ENCODE data around the gene ARHGDIG. TPM values are rescaled to one million over a fixed set of nuclear protein-coding genes. Genes with fewer than 3 reads are reported as not detected.
A peak's percentile ranks its signal among the peaks of the same experiment; 100 is the strongest.
"Not testable (repeated sequence)": the region's sequence is repeated elsewhere in the genome, so short reads cannot be mapped to it uniquely, and the experiment has no call there.

Gene ARHGDIG
- total RNA-seq, result 1.7 TPM

- DNase-seq, result peak; percentile 41
These were observed at the start of gene ARHGDIG for GRCh38 chr16:280552-280951. ARHGDIG (plus strand) TSS chr16:280591; CDS start chr16:280681, 90 bp downstream.

- DNase-seq, result no peak
These were observed 49.4 kb upstream of the ARHGDIG start for GRCh38 chr16:230949-231348.

- peak; percentile 97 for DNase-seq
These were observed 45.7 kb upstream of the ARHGDIG start, which contains the start of gene FAM234A for GRCh38 chr16:234468-235305. FAM234A (plus strand) TSS chr16:234821; CDS start chr16:254414, 19,593 bp downstream.

- DNase-seq, result peak; percentile 16
These were observed 40.5 kb upstream of the ARHGDIG start for GRCh38 chr16:239948-240277.

GRCh38 chr16:240559-240958, 39.8 kb upstream of the ARHGDIG start:
- no peak for DNase-seq

- DNase-seq, result no peak
These were observed 38.1 kb upstream of the ARHGDIG start for GRCh38 chr16:242281-242680.

- no peak for DNase-seq
These were observed 37.0 kb upstream of the ARHGDIG start for GRCh38 chr16:243348-243747.

DNA sequence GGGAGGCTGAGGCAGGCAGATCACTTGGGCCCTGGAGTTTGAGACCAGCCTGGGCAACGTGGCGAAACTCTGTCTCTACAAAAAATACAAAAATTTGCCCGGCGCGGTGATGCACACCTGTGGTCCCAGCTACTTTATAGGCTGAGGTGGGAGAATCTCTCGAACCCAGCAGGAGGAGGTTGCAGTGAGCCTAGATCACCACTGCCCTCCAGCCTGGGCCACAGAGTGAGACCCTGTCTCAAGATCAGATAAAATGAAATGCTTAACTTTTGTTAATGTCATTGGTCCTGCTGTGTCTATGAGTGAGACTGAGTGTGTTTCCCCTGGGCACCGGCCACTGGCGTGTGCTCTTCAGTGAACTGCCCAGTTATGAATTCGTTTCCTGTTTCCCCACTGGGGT, 35.3 kb upstream of the ARHGDIG start:
- no peak for DNase-seq

DNA sequence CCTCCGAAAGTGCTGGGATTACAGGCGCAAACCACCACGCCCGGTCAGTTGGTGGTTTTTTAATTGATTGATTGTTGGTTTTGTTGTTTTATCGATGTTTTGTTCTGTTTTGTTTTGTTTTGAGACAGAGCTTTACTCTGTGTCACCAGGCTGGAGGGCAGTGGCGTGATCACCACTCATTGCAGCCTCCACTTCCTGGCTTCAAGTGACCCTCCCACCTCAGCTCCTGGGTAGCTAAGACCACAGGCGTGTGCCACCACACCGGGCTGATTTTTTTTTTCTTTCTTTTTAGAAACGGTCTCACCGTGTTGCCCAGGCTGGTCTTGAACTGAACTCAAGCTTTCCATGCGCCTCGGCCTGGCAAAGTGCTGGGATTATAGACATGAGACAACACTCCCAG, 33.4 kb upstream of the ARHGDIG start:
- no peak for DNase-seq

DNA sequence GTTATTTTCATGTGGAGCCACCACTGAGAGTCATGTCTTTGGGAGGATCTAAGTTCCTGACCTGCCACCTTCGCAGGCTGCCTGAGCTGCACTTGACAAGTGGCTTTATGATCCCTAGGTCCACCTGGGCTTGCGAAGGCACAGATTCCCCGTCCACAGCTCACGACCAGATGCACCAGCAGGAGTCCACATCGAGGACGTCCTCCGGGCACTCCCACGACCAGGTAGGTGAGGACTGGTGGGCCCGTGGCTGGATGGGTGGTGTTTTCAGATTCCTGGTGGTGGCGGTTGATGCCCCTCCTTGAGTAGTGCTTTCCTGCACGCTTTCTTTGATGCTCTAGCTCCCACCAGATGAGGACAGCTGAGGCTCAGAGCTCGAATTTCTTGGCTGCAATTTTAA, 31.0 kb upstream of the ARHGDIG start:
- DNase-seq, result no peak

DNA sequence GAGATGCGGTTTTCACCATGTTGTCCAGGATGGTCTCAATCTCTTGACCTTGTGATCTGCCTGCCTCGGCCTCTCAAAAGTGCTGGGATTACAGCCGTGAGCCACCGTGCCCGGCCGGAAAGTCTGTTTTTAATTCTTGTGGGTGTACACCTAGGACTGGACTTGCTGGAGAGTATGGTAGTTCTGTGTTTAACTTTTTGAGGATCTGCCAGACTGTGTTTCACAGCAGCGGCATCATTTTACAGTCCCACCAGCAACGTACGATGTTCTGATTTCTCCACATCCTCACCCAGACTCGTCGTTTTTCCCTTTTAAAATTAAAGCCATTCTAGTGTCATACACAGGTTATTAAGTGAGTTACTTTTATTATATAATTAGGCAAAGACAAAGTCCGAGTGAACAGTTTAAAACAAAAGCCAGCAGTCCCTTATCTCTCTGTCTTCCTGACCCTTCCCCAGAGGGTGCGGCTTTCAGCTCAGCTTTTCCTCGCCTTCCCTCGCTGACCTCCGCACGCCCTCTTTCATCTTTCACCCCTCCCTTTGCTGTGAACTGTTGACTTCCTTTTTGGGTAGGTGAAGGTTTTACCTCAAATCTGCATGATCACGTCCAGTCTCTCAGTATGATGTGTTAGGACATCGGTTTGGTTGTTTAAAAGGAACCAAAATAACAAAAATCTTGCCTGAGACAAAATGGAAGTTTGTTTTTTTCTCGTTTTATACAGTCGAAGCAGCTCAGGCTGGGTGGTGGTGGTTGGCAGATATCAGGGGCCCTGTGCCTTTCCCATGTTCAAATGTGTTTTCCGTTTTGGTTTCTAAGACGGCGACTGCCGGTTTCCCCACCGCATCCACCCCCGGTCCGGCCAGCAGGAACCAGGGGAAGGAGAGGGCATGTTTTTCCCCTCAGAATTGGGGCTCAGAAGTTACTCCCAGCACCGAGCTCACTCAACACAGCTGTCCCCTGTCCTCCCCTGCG, 27.7 kb upstream of the ARHGDIG start:
- no peak for DNase-seq

- no peak for DNase-seq
These were observed 26.6 kb upstream of the ARHGDIG start for GRCh38 chr16:253833-254232.

- DNase-seq, result no peak
These were observed 25.9 kb upstream of the ARHGDIG start for GRCh38 chr16:254461-254860.

GRCh38 chr16:255183-255582, 25.2 kb upstream of the ARHGDIG start:
- no peak for DNase-seq

DNA sequence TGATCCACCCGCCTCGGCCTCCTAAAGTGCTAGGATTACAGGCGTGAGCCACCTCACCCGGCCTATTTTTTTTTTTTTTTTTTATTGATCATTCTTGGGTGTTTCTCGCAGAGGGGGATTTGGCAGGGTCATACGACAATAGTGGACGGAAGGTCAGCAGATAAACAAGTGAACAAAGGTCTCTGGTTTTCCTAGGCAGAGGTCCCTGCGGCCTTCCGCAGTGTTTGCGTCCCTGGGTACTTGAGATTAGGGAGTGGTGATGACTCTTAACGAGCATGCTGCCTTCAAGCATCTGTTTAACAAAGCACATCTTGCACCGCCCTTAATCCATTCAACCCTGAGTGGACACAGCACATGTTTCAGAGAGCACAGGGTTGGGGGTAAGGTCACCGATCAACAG, 22.3 kb upstream of the ARHGDIG start:
- not testable (repeated sequence) for DNase-seq

DNA sequence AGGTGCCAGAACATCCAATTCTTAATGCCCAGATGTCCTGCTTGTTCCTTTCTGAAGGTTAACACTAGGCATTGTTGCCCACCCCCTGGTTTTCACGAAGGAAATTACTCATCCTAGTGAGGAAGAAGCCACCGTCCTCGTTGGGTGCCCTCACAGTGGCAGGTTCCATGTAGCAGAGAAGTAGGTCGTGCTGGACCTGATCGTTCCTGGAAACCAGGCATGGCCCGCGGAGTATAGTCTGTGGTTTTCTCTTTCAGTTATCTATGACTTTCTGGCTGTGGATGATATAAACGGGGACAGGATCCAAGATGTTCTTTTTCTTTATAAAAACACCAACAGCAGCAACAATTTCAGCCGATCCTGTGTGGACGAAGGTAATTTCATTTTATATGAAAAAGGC, 21.2 kb upstream of the ARHGDIG start:
- DNase-seq, result no peak

GRCh38 chr16:259814-260253, 20.6 kb upstream of the ARHGDIG start:
- DNase-seq, result no peak

DNA sequence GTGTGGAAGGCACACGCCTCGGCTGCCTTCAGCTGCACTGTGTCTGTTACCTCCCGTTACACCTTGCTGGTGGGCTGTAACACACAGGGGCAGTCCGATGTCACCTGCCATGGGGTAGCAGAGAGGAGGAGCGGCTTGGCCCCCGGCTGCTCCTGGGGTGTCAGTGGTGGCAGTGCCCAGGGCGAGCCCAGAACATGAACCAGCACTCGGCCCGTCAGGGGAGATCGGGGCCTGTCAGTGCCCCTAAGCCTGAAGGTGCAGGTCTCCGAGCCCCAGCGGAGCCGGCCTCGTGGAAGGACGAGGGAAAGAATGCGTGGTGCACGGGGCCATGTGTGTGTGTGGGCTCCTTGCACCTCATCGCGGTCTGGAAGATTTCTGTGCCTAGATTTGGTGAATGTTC, 20.1 kb upstream of the ARHGDIG start:
- DNase-seq, result no peak

- no peak for DNase-seq
These were observed 19.2 kb upstream of the ARHGDIG start for GRCh38 chr16:261031-261691.

DNA sequence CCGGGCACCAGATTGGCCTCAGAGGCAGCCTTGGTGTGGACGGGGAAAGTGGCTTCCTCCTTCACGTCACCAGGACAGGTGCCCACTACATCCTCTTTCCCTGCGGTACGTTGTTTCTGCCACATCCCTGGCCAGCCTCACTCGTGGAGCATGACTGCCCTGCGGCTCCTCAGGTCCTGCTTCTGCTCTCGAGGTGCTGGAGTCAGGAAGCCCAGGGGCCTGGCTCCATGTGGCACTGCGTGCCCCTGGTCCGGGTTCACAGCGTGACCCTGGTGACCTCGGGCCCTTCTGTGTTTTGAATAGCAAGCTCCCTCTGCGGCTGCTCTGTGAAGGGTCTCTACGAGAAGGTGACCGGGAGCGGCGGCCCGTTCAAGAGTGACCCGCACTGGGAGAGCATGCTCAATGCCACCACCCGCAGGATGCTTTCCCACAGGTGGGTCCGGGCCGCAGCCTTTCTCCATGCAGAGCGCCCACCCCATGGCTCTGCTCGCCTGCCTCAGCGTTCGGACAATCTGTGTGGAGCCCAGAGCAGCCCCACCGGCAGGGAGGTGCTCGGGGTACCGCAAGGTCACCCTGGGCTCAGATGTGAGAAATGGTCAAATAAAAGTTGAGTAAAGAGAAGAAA, 18.2 kb upstream of the ARHGDIG start:
- no peak for DNase-seq

GRCh38 chr16:263182-263774, 17.1 kb upstream of the ARHGDIG start:
- no peak for DNase-seq

DNA sequence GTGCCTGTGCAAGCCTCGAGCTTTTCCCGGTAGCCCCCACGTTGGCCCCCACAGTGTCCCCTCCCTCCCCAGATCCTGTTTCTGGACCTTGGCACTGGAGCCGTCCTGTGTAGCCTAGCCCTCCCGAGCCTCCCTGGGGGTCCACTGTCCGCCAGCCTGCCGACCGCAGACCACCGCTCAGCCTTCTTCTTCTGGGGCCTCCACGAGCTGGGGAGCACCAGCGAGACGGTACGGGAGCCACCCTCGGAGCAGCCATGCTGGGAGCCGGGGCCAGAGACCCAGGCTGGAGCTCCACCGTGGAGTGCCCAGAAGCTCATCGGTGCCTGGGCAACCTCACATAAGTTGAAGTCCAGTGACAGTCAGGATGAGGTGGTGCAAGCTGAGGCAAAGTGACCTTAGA, 16.4 kb upstream of the ARHGDIG start:
- no peak for DNase-seq

Measured in tongue (tissue), 2 donors.